SIG-M5 treated with dmso at 0.1 percent for 504 hours (cell line): Measurements from ENCODE around the gene GSK3A.

ENCODE experiments used
- DNase-seq: peaks from one replicate; lab custom pipeline; 2025; ENCODE audit not compliant: unreplicated experiment; lab: John Stamatoyannopoulos, UW

The GSK3A gene

GRCh38 chr19:42249769-42250168 is 7.4 kb upstream of the GSK3A start:
- DNase-seq, result no peak

- no peak for DNase-seq
Measured at GRCh38 chr19:42249149-42249750, 6.8 kb upstream of the GSK3A start.

- no peak for DNase-seq
Measured at GRCh38 chr19:42248270-42249148, 6.1 kb upstream of the GSK3A start.

GRCh38 chr19:42247640-42248199 is 5.3 kb upstream of the GSK3A start:
- DNase-seq, result no peak

- DNase-seq, result no peak
Measured at GRCh38 chr19:42246922-42247639, 4.7 kb upstream of the GSK3A start.

- no peak for DNase-seq
Measured at GRCh38 chr19:42246143-42246921, 3.9 kb upstream of the GSK3A start.

- DNase-seq, result no peak
Measured at GRCh38 chr19:42245231-42245630, 2.8 kb upstream of the GSK3A start.

- DNase-seq, result peak; percentile 95
Measured at GRCh38 chr19:42244347-42245220, 2.2 kb upstream of the GSK3A start.

- no peak for DNase-seq
Measured at GRCh38 chr19:42242069-42242511, 312 bp downstream of the GSK3A start.

- no peak for DNase-seq
Measured at GRCh38 chr19:42241279-42241678, 1.1 kb downstream of the GSK3A start.

GRCh38 chr19:42239544-42240220 is 2.7 kb downstream of the GSK3A start:
- DNase-seq, result no peak

GRCh38 chr19:42235181-42235580 is 7.2 kb downstream of the GSK3A start:
- no peak for DNase-seq

GRCh38 chr19:42234364-42234763 is 8.0 kb downstream of the GSK3A start:
- DNase-seq, result no peak

GRCh38 chr19:42233678-42234292 is 8.6 kb downstream of the GSK3A start:
- no peak for DNase-seq

GRCh38 chr19:42233106-42233505 is 9.3 kb downstream of the GSK3A start:
- no peak for DNase-seq

GRCh38 chr19:42232435-42232834 is 10.0 kb downstream of the GSK3A start:
- DNase-seq, result no peak

- no peak for DNase-seq
Measured at GRCh38 chr19:42230571-42230970, 11.8 kb downstream of the GSK3A start.

GRCh38 chr19:42229855-42230351 is 12.5 kb downstream of the GSK3A start:
- DNase-seq, result no peak
